GM04503 (cell line): Measurements from ENCODE around the gene TGM3.

Experiments used
- DNase-seq: peaks from one replicate; pipeline ENCODE4 v3.0.0-alpha.2; 2012; ENCODE audit warnings: low read depth

TGM3 gene

DNA sequence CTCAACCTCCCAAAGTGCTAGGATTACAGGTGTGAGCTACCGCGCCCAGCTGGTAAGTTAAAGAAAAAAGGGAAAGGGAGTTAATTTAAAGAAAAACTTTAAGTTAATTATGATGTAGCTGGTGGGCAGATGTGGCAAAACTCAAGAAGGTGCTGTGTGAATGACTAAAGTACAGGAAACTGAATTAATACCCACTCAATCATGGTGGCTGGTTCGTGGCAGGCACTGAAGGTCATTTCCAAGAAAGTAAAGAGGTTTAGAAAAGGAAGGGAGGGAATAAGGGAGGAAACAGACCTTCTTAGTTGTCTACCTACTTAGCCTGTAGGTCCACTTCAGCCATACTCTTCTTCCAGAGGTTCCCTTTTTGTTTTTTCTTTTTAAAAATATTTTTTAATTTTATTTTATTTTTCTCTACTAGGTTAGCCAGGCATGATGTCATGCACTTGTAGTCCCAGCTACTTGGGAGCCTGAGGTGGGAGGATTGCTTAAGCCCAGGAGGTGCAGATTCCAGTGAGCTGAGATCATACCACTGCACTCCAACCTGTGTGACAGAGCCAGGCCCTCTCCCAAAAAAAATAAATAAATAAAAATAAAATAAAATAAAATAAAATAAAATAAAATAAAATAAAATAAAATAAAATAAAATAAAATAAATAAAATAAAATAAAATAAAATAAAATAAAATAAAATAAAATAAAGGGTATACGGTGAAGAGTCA lies 11.9 kb upstream of the TGM3 start:
- DNase-seq = no peak

DNA sequence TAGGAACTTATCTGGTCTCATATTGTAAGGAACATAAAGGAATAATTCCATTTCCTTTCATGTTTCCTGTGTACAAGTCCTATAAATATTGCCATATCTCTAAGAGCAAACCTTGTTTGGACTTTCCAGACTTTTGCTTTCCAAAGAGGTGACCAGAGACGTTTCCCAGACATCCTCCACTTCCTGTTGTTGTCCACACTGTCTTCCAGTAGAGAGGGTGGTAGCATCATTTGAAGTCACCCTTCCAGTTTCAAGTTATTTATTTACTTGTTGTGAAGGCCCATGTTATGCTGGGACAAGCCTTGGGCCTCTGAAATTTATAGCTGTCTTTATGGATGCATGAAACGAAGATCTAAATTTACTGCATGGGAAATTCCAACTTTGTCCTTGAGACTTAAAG lies 10.6 kb upstream of the TGM3 start:
- DNase-seq = no peak

DNA sequence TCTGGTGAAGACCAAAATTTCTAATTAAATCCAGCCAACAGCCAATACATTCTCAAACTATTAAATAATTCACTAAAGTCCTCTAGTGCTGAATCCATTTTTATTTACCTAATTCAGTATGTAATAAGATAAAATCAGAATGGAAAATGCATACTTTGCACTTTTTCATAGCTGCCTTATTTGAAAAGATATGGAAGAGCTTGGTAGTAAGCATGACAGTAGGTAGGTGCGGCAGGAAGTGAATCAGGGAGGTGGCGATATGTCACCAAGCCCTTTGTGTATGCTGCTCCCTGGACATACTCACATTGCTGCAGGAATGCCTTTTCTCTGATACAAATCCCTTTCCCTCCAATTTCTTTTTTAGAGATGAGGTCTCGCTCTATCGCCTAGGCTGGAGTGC lies 10.2 kb upstream of the TGM3 start:
- no peak for DNase-seq

DNA sequence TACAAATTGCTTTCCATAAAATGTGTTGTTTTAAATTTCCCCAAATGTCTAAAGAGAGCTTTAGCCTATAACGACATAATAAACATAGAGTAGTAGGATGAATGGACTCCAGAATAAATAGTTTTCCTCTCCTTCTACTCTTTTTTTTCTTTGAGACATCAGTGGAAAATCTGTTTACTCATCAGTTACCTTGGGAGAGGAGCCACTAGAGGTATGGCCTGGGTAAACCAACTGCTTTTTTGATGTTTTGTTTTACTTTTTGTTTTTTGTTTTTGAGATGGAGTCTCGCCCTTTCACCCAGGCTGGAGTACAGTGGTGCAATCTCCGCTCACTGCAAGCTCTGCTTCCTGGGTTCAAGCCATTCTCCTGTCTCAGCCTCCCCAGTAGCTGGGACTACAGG lies 8.3 kb upstream of the TGM3 start:
- no peak for DNase-seq

DNA sequence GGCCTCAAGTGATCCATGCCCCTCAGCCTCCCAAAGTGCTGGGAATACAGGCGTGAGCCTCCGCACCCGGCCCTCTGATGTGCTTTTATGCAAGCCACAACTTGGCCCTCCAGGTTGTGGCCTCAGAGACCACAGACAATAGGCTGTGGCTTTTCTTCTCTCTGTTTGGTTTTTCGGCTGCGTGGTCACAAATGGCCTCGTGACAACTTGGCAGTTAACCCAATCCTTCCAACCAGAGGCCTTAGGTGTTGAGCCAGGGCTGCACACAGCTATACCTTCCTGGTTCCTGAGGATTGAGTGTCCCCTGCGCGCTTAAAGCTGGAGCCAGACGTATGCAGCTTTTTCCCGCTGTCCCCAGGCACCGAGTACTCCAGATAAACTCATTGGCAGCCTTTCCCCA lies 6.3 kb upstream of the TGM3 start:
- no peak for DNase-seq

DNA sequence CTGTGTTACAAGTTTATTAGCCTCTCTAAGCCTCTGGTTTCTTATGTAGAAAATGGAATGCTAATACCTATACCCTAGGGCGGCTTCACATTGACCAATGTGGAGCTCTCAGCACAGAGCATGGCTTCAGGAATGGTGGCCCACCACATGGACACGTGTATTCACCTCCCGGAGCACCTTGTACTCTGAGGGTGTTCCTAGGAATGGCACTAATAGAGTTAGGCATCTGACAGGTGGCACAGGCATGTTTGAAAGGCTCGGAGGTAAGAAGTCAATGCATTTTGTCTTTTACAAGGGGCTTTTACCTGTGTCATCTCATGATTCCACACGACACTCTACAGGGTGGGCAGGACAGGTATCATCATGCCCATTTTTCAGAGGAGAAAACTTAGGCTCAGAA lies 5.3 kb upstream of the TGM3 start:
- no peak for DNase-seq

DNA sequence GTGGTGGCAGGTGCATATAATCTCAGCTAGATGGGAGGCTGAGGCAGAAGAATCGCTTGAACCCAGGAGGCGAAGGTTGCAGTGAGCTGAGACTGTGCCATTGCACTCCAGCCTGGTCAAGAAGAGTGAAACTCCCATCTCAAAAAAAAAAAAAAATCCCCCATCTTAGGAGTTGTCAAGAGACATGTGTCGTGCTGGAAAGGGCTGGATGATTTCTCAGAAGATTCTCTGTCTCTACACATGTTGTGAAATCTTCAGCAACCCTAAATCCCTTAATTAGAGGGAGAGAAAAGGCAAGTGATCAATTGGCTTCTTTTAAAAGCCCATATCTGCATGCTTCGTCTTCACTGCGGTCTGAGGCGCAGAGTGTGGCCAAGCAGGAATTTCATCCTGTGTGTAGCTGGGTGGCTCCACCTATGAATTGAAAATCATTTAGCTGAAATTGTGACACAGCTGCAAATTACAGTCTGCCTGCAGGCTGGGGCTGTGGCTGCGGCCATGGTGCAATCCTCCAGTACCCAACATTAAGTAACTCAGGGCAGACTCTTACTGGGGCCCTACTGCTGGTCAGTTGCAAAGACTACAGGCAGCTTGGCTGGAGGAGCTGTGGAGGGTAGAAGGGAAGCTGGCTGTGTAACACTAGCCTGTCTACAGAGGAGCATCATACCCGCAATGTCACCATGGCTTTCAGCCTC lies 3.2 kb upstream of the TGM3 start:
- no peak for DNase-seq

DNA sequence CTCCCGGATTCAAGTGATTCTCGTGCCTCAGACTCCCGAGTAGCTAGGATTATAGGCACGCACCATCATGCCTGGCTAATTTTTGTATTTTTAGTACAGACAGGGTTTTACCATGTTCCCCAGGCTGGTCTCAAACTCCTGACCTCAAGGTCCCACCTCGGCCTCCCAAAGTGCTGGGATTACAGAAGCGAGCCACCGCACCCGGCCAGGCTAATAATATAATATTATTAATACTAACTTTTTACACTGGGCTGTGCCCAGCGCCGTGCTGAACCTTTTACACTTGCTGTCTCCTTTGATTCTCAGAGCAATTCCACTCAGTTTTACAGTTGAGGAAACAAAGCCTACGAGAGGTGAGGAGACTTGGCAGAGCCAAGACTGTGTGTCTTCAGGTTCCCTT lies 2.3 kb upstream of the TGM3 start:
- no peak for DNase-seq

DNA sequence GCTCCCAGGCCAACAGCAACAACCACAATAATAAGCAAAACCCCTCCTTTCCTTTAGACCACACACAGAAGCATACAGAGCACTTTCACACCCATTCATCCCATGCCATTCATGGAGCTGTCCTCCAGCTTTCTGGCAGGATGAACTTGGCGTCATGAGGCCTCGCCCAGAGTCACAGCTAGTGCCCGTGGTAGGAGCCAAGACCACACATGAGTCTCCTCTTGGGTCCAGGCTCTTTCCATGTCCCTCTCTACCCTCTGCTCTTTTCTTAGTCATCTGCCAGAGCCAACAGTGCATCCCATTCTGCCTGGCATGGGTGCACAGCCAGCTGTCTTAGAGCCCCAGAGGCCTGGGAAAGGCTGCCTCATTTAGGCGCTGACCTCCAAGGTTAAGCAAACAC lies 1.8 kb upstream of the TGM3 start:
- DNase-seq = no peak

DNA sequence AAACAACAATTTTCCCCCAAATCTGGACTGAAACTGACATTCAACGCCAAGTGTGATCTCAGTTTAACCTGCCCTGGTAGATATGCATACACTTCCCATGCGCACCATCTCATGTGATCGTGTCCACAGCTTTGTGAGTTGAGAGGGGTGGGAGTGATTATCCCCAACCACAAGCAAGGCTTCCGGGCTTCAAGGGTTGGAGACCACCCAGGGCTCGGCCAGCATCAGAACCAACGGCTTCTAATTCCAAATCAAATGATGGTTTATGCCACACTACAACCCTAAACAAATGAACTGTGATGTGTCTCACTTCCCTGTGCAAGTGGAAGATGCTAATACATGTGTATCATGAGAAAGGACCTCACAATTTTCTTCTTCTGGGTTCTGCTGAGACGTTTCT lies 515 bp upstream of the TGM3 start:
- no peak for DNase-seq

DNA sequence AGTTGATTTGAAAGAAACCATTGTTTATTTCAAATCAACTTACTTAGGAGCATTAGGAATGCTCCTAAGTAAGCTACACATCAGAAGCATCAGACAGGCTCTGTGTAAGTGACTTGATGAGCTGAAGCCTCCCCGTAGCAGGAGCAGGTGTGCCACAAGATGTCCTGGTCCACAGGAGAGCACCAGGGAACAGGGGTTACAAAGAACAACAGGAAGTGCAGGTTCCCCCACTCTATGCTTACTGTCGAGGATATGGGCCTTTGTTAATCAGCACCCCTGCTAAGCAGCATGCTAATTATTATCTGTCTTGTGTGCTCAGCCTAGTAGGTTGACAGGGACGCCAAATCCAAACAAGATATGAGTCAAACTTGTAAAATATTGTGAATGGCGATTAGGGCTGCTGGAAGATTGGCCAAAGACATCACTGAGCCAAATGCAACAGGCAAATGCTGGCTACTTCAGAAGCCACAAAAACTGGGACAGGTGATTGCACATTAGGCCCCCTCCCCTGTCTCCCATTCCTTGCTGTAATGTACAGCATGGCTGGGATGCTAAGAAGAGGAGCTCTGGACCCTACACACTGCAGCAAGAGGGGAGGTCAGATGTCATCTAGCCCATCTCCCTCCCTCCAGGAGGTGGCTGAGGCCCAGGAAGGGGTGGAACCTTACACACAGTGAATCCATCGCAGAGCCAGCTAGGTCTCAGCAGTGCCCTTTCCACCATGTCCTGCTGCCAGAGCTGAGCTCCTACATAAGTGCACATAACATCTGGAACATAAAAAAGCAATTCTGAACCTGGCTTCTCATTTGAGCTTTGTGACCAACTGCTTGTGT lies 939 bp downstream of the TGM3 start:
- no peak for DNase-seq

DNA sequence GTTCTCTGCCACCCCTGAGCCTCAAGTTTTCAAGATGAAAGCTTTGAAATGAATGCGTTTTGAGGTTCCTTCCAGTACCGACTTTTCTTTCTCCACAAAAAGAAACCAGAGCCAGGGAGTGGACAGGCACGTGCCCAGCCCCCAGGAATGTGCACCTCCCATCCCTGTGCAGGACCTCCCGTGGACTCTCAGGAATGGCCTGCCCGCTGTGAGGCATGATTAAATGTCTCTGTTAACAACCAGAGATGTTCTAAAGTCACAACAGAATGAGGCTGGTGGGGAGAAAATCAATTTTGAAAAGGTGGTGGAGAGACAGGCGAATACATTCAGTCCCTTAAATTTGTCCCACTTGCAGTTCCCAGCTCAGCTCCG lies 1.5 kb downstream of the TGM3 start:
- no peak for DNase-seq

DNA sequence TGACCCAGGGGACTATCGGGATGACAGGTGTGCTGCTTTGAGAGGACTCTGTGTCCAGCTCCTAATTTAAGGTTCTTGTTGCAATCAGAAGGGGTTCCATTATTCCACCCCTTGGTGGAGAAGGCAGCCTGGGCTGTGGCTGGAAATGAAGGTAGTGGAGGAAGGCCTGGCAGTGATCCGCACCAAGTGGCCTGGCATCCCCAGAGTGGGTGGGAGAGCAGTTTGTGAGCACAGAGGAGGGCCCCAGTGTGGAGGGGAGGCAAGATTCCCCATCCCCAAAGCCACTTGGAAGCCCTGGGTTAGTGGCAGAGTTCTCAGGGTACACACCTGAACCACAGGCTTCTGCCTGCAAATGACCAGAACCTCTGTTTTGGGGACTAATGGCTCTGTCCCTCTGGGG lies 2.3 kb downstream of the TGM3 start:
- no peak for DNase-seq

DNA sequence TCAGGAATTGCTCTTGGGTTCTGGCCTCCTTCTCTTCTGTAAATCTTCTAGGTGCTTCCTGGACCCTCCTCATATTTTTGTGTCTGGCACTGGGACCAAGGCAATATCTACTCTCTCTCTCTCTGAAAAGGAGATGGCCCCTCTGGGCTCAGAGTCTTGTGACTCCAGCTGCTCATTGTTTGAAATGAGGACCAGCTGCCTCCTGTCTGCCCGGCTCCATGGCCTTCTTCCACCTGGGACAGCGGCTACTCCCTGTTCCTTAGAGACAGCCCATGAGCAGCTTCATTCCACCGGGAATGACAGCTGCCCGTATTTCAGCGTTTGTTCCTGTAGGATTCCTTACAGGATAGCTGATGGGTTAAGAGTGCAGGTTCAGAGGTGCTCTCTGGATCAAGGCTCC lies 2.9 kb downstream of the TGM3 start:
- no peak for DNase-seq

DNA sequence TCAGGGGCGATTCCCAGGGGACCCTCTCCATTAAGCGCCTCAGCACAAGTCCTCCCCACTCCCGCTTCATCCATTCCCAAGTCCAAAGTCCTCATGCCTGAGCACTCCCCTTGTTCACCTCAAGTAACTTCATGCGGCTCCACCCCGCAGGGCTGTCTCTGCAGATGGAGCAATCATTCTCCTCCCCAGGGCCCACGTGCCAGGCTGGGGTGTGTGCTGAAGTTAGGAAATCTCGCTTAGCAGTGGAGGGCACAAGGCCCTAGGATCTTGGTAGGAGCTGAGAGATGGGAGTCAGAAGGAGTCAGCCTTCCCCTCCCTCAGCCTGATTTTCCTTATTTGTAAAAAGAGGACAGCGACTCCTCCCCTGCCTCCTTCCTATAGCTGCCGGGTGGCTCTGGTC lies 3.5 kb downstream of the TGM3 start:
- DNase-seq = no peak

DNA sequence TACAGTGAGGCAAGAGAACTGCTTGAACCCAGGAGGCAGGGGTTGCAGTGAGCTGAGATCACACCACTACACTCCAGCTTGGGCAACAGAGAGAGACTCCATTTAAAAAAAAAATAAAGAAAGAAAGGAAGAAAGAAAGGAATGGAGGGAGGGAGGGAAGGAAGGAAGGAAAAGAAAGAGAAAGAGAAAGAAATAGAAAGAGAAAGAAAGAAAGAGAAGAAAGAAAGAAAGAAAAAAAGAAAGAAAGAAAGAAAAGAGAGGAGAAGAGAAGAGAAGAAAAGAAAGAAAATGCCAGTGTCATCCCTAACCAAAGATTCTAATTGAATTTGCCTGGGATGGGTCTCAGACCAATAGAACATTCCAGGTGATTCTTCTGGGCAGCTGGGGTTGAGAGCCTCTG lies 4.2 kb downstream of the TGM3 start:
- no peak for DNase-seq

DNA sequence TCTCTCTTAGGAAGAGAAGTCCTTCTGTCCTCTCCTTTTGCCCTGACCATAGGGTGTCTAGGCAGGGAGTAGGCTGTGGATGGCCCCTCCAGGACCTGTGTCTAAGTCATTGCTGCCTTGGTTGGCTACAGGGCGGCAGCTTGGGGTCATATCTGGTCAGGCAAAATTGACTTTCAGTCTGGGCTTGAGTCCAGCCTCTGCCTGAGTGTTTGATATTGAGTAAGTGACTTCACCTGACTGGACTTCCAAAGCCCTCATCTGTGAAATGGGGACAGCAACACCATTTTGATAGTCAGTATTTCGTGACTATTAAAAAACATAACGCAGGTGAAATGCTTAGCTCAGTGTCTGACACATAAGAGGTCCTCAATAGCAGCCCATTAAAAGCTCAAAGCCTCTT lies 4.6 kb downstream of the TGM3 start:
- no peak for DNase-seq

DNA sequence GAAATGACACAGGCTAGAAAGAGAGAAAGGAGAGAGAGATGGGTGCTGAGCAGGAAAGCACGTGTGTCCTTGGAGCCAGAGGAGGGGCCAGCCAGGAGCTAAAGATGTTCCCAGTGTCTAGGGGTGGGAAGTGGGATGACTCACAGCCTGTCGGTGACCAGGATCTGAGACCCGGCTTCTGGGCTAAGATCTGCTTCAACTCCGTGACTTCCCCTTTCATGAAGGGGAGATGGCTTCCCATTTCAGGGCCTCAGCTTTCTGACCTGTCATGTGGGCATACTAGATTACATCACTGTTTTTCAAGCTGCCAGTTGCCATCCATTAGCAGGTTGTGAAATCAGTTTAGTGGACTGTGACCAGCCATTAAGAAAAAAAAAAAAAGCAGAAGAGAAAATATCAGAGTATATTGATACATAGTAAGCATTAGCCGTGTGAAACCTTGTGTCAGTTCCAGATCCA lies 5.4 kb downstream of the TGM3 start:
- DNase-seq = no peak

DNA sequence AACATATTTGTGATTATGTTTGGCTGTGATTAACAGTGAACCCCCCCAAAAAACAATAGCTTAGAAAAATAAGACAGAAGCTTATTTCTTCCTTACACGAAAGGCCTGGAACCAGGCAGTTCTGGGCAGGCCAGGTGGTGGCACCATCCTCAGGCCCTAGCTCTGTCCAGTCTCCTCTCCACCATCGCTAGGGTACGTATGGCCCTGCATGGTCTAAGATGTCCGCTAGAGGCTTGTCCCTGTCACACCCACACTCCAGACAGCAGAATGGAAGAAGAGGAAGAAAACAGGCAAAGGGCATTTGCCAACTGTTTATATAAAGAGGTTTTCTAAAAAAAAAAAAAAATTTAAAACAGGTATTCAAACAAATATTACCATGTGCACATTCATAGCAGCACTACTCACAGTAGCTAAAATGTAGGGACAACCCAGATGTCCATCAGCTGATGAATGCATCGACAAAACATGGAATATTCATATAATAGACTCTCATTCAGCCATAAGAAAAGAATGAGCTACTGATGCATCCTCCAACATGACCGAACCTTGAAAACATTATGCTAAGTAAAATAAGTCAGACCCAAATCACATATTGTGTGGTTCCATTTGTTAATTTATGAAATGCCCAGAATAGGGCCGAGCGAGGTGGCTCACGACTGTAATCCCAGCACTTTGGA lies 6.7 kb downstream of the TGM3 start:
- DNase-seq = no peak

DNA sequence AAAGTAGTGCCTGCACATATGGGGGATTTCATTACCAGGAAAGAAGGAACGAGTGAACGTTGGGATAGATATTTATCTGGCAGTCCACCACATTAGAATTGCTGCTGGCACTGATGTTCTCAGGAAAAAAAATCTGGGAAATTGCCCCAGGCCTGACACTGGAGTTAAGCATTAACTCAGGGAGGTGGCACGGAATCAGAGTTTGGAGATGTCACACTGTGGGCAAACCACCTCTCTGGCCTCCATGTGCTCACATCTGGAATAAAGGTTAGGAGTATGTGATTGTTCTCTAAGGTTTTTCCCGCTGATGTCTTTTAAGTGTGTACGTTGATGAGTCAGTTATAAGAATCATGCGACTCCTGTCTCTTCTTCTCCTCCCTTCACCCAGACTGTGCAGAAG lies 7.9 kb downstream of the TGM3 start:
- DNase-seq = no peak

DNA sequence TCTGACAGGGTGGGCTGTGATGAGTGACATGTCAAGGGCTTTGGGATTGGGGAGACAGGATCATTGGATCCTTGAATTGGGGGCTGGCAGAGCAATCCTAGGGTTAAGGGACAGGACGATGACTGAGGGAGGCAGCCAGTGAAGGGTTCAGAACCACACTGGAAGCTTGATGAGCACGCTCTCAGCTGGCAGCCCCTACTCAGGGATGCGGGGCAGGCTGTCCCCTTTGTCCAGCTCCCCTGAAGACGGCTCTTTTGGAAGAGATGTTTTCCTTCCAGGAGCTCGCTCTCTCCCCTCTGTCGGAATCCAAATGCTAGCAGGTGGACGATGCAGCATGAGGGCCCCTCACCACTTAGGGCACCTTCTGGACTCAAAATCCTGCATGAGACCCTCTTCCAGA lies 8.4 kb downstream of the TGM3 start:
- DNase-seq = no peak

DNA sequence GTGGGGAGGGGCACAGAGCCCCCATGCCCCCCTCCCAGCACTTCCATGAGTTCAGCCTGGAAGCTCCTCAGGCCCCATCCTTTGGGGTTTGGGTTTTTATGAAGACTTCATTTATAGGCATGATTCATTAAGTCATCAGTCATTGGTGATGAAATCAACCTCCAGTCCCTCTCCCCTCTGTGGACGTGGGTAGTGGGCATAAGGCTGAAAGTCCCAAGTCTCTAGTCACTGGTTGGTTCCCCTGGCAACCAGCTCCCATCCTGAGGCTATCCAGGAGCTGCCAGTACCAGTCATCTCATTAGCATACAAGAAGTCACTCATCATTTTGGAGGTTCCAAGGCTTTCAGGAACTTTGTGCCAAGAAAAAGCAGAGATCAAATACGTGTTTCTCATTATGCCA lies 9.2 kb downstream of the TGM3 start:
- no peak for DNase-seq

DNA sequence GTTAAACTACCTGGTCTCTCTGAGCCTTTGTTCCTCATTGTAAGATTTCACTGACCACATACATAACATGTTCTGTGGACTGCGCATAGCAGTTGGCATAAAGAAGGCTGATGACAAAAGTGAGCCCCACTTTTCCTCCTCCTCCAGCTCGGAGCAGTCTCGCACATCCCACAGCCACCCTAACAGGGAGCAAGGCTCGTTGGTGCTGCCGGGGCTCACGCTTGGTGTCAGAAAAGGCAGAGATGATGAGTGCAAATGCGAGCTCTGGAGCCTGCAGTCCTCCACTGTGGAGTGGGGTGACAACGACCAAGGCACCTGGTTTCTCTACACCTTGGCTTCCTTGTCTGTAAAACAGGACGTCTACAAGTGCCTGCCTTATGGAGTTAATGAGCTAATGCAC lies 9.7 kb downstream of the TGM3 start:
- no peak for DNase-seq
